Measurements from ENCODE around the gene DMWD.

DNA sequence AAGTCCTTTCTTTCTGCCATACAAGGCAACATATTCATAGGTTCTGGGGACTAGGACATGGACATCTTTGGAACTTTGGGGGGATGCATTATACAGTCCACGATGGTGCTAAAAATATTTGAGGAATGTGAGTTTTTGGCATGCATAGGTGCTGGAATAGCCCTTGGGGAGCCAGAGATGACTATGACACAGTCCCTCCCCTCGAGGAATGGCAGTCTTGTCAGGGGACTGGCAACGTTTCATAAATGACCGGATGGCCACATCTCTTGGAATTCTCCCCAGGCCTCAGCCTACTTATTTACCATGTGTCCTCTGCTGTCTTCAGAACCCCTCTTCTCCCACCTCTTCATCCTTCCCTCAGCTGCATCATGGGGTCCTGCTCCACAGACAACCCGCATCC is 45.8 kb downstream of the DMWD start:
- TF ChIP-seq, protein P1, sequence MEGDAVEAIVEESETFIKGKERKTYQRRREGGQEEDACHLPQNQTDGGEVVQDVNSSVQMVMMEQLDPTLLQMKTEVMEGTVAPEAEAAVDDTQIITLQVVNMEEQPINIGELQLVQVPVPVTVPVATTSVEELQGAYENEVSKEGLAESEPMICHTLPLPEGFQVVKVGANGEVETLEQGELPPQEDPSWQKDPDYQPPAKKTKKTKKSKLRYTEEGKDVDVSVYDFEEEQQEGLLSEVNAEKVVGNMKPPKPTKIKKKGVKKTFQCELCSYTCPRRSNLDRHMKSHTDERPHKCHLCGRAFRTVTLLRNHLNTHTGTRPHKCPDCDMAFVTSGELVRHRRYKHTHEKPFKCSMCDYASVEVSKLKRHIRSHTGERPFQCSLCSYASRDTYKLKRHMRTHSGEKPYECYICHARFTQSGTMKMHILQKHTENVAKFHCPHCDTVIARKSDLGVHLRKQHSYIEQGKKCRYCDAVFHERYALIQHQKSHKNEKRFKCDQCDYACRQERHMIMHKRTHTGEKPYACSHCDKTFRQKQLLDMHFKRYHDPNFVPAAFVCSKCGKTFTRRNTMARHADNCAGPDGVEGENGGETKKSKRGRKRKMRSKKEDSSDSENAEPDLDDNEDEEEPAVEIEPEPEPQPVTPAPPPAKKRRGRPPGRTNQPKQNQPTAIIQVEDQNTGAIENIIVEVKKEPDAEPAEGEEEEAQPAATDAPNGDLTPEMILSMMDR (conservative IDR thresholded peaks at IDR 0.05; ENCODE audit: low read depth, low read length): no peak
- TF ChIP-seq EZH2phosphoT487 (IDR thresholded peaks at IDR 0.05; ENCODE audit: borderline replicate concordance, low read length): no peak
- TF ChIP-seq EZH2 (IDR thresholded peaks at IDR 0.05; ENCODE audit: low read length, unreplicated experiment): no peak
